Measurements from ENCODE around the gene HSPA2.

GRCh38 chr14:64540208-64541202, at the start of gene HSPA2:
- no peak for TF ChIP-seq EZH2 (IDR thresholded peaks at IDR 0.05; ENCODE audit: low read length)
- TF ChIP-seq CTCF (optimal IDR thresholded peaks at IDR 0.05 in 1 of 3, IDR thresholded peaks at IDR 0.05 in 1 of 3, conservative IDR thresholded peaks at IDR 0.05 in 1 of 3; ENCODE audit: extremely low read depth in 1 of 3, insufficient read depth in 2 of 3, low read length in 3 of 3) = peak; percentile 77 to 96 (median 85)
